ENCODE measurements around the gene CLDN19.

- TF ChIP-seq, protein P1, sequence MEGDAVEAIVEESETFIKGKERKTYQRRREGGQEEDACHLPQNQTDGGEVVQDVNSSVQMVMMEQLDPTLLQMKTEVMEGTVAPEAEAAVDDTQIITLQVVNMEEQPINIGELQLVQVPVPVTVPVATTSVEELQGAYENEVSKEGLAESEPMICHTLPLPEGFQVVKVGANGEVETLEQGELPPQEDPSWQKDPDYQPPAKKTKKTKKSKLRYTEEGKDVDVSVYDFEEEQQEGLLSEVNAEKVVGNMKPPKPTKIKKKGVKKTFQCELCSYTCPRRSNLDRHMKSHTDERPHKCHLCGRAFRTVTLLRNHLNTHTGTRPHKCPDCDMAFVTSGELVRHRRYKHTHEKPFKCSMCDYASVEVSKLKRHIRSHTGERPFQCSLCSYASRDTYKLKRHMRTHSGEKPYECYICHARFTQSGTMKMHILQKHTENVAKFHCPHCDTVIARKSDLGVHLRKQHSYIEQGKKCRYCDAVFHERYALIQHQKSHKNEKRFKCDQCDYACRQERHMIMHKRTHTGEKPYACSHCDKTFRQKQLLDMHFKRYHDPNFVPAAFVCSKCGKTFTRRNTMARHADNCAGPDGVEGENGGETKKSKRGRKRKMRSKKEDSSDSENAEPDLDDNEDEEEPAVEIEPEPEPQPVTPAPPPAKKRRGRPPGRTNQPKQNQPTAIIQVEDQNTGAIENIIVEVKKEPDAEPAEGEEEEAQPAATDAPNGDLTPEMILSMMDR (IDR thresholded peaks at IDR 0.05; ENCODE audit: low read depth, low read length, poor library complexity, severe bottlenecking) = no peak
- no peak for TF ChIP-seq EZH2phosphoT487 (IDR thresholded peaks at IDR 0.05; ENCODE audit: borderline replicate concordance, low read length)
Observed at GRCh38 chr1:42686418-42686817, 53.6 kb downstream of the CLDN19 start.

All from DOHH2 (cell line).